Measurements from ENCODE around the gene CFAP206. TPM values are rescaled to one million over a fixed set of nuclear protein-coding genes. Genes with fewer than 3 reads are reported as not detected.

Gene CFAP206
- total RNA-seq, 2 donors from 2014 or later, result 0.26 to 0.39 TPM

GRCh38 chr6:87501809-87502572, 94.2 kb downstream of the CFAP206 start:
- Histone ChIP-seq H3K36me3 (peaks cover 18% of the 10 kb centered on the region), H3K27ac (no peak overlapping the region)

GRCh38 chr6:87504441-87504840, 96.7 kb downstream of the CFAP206 start:
- DNase-seq (ENCODE audit: low spot score), result no peak
- H3K4me1 ChIP-seq, result peaks cover 0 to 8% of the 10 kb centered on the region in 2 donors
- no peak overlapping the region for H3K27ac ChIP-seq
- no peak for TF ChIP-seq CTCF (IDR thresholded peaks at IDR 0.05)
- H3K4me3 ChIP-seq, result no peak overlapping the region
- peaks cover 25% of the 10 kb centered on the region for H3K36me3 ChIP-seq
- H3K27me3 ChIP-seq, result no peaks in the 10 kb centered on the region
- H3K9me3 ChIP-seq, result no peaks in the 10 kb centered on the region

More at GRCh38 chr6:87501809-87502572, 94.2 kb downstream of the CFAP206 start:
- Histone ChIP-seq H3K4me1 (peaks cover 0 to 8% of the 10 kb centered on the region in 2 donors), H3K27me3 (no peaks in the 10 kb centered on the region), H3K4me3 (no peak overlapping the region), H3K9me3 (no peaks in the 10 kb centered on the region)
- TF ChIP-seq CTCF (IDR thresholded peaks at IDR 0.05), result no peak
- DNase-seq (ENCODE audit: low spot score), result no peak

Other genes with a start within 250 kb of the CFAP206 start
- 10 to 100 TPM in 1 of 2 donors, 1 to 10 TPM in 1; 8.0 to 12.1 TPM for gene SMIM8, start 85.4 kb upstream of the CFAP206 start, total RNA-seq
- not detected for gene GJB7, start 78.7 kb upstream of the CFAP206 start, total RNA-seq
- gene C6orf163, start 63.2 kb upstream of the CFAP206 start, total RNA-seq, result 1 to 10 TPM; 1.5 TPM
- gene SLC35A1, start 65.0 kb downstream of the CFAP206 start, total RNA-seq, result 10 to 100 TPM; 10.3 to 11.6 TPM
- gene RARS2, start 182.0 kb downstream of the CFAP206 start, total RNA-seq, result 10 to 100 TPM; 12.9 to 16.3 TPM
- 10 to 100 TPM; 14.5 to 21.4 TPM for gene ORC3, start 182.2 kb downstream of the CFAP206 start, total RNA-seq

All from right atrium auricular region (tissue), 2 donors.